GM18511 (cell line): ENCODE data around the gene SMIM1.
"Not testable (repeated sequence)": the region's sequence is repeated elsewhere in the genome, so short reads cannot be mapped to it uniquely, and the experiment has no call there.

Experiments used
- ATAC-seq: cut with Tn5 transposase; IDR thresholded peaks from one replicate; pipeline ENCODE4 v1.9.1; 2021; ENCODE audit warnings: mild to moderate bottlenecking, moderate library complexity; ENCODE audit not compliant: unreplicated experiment

The SMIM1 gene

DNA sequence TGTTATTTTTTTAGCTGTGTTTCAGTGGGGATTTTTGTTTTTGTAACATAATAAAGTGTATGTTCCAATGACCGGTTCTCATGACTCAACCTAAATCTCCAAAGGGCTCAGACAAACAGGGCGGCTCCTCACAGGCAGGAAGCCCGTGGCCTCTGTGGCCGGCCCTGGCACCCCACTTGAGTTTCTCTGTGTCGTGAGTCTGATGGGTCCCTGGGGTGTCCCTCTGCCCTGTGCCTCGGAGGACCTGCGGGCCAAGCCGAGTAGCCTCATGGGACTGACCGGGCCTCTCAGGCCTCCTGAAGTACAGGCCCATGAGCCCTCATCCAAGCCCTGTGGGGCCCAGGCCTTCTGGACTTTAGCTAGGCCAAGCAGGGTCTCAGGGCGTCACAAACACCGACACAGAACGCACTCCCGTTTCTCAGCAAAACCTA, 36.4 kb upstream of the SMIM1 start:
- ATAC-seq, result no peak

DNA sequence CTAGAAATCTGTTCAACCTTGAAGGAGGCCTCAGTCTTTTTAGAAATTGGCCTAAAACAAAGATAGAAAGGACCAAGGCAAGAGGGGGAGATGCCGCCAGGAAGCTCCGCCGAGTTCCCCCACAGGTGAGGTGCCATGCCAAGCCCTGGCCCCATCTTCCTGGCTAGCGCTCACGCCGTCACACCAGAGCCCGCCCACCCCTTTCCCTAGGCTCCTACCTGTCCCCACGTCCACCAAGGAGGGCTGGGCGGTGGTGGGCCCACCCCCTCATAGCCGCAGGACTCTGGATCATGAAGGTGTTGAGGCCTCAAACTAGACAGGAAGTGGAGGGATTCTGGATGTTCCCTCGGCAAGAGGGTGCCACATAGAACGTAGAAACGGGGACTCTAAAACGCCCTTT, 35.8 kb upstream of the SMIM1 start:
- no peak for ATAC-seq

DNA sequence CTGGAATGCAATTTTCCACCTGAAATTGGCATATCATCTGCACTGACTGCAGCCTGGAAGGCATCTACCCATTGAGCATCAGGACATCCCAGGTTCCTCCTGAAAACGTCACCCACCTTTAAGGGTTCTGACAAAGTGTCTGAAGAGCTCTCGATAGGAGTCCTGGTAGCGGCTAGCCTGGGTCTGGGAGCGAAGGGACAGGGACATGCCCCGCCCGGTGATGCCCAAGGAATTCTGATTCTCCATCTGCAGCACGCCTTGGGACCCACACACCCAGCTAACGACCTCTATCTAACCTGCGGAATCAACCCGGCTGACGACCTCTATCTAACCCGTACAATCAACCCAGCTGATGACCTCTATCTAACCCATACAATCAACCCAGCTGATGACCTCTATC, 33.6 kb upstream of the SMIM1 start:
- ATAC-seq, result no peak

DNA sequence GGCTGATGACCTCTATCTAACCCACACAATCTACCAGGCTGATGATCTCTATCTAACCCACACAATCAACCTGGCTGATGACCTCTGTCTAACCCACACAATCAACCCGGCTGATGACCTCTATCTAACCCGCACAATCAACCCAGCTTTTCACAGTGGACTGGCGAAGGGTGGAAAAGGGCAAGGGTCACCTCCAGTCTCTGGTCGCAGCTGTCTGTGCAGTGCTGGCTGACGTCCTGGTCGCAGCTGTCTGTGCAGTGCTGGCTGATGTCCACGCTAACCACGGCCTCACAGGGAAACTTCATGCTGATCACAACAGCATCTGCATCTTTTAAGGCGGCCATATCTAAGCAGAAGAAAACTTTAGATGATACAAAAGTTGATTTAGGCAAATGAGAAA, 32.5 kb upstream of the SMIM1 start:
- ATAC-seq, result no peak

DNA sequence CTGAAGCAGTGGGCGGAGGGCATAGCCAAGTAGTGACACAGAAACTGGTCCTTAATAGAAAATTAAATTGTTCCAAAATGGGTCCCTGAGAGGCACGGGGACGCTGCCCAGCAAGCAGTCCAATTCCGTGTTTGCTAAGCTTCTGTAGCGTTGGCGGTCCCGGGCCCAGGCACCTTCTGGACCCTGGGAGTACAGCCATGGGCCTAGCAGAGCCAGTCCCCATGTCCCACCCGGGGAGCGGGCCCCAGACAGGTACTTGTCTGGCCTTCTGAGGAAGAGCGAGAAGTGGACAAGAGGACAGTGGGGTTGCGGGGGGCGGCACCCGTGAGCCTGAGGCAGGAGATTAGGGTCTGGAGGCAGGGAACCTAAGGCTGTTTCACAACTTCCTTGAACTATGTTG, 31.8 kb upstream of the SMIM1 start:
- no peak for ATAC-seq

DNA sequence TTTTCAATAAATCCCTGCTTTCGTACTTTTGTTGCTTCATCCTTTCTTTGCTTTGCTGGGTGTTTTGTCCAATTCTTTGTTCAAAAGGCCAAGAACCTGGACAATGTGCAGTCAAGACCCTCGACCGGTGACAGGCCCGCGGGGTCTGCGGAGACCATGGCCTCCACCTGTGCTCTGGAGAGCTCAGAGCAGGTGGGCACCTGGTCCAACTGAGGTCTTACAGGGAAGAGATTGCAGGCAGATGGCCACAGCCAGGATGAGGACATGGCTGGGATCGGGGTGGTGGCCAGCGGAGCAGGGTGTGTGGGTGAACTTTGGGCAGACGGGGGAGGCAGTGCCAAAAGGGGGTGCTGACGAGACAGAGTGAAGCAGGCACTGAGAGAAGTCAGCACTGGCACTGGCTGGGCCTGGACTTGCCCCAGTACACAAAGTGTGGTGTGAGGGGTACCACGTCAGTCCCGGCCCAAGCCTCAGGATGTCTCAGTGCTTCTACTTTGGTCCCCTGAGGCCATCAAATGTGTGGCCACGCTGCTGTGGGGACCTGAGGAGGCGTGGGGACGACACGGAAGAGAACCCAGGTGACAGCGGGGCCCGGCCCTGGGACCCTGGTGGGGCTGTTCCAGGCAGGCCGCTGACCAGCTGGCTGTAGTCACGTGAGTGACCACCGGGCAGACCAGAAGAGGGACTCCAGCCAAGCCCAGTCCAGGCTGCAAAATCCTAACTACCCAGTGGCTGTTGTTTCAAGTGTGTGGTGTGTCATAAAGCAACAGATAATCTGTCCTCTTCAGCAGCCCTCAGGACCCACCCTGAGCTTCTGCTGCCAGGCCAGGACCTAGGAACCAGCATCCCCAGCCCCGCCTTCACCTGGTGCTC, 30.7 kb upstream of the SMIM1 start:
- ATAC-seq, result no peak

DNA sequence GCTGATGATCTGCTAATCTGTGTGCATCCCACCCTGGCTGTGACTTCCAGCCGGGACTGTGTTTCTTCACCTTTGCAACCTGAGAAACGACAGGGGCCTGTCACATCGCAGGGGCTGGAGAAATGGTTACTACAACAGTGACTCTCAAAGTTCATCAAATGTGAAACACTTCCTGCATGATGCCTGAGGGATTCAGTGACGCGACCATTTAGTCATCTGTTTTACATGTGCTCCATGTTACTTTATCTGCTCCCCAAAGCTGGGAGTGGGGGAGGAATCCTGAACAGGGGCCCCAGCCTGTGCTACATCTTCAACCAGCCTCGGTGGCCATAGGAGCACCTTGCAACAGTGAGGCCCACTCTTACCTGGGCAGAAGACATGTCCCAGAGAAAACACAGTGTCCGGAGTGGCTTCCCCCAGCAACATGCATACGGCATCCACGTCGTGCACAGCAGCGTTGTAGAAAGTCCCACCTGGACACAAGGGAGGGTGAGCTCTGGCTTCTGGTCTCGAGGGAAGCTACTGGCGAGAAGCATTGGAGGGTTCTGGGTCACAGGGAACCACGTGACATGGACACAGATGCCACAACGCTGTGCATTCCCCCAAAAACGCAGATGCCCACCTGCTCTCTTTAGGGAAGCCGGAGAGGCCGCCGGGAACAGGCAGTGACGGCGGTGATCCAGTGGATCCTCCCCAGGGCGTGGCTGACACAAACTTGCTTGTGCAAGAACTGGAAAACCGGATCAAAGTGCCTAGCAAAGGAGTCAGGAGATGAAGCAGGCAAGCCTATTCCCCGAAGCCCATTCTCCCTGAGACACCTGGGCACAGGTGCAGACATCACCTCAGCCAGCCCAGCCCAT, 29.9 kb upstream of the SMIM1 start:
- ATAC-seq, result no peak

DNA sequence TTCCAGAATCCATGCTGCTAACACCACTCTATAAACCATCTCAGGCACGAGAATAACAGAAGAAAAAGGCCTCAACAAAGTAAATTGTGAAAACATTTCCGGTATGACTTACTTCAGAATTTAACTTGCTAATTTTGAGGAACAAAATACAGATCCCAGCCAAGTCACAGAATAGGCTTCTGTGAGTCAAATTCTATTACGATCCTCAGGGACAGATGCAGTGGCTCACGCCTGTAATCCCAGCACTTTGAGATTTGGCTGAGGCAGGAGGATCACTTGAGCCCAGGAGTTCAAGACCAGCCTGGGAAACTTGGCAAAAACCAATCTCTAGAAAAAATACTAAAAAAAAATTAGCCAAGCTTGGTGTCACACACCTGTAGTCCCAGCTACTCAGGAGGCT, 29.1 kb upstream of the SMIM1 start:
- ATAC-seq, result no peak

DNA sequence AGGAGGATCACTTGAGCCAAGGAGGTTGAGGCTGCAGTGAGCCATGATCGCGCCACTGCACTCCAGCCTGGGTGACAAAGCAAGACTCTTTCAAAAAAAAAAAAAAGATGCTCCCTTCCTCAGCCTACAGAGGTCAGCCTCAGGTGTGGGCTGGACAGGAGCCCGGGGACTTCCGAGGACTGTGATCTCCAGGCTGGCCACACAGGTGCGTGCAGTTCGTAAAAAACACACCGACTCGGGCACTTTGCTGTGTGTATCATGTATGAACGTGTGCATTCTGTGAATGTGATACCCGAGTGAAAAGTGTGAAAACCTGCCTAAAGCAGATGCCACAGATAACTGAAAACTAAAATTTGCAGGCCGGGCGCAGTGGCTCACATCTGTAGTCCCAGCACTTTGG, 28.7 kb upstream of the SMIM1 start:
- no peak for ATAC-seq

DNA sequence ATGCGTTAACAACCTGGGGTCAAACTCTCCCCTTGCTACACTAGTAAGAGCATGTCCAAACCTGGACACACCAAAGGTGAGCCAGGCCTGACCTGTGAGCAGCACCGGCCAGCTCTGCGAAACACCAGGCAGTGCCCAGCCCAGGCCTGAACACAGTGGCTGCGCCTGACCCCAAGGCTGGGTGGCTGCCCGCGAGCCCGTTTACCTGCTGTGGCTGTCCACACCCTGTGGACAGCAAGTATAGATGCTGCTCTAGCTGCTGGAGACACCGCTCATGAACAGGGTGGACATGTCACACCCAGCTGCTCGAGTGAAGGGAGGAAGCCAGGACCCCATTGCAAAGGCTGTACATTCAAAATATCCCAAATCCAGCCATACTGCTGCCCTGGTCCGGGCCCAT, 27.9 kb upstream of the SMIM1 start:
- ATAC-seq, result no peak

DNA sequence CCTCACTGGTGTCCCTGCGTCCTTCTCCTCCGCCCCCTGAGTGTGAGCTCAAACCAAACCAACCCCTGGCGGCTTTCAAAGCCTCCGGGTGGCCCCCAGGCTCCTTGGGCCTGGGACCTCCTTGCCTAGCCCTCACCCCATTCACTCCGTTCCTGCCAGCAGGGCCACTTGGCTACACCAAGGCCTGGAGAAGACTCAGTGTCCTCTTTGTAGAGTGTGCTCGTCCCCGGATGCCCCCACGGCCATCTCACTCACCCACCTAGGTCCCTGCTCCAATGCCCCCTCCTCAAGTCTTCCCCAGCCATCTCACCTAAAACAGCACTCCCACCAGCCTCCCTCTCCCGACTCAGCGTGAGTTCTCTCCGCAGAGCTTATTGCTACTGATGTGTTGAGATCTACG, 27.5 kb upstream of the SMIM1 start:
- ATAC-seq, result no peak

DNA sequence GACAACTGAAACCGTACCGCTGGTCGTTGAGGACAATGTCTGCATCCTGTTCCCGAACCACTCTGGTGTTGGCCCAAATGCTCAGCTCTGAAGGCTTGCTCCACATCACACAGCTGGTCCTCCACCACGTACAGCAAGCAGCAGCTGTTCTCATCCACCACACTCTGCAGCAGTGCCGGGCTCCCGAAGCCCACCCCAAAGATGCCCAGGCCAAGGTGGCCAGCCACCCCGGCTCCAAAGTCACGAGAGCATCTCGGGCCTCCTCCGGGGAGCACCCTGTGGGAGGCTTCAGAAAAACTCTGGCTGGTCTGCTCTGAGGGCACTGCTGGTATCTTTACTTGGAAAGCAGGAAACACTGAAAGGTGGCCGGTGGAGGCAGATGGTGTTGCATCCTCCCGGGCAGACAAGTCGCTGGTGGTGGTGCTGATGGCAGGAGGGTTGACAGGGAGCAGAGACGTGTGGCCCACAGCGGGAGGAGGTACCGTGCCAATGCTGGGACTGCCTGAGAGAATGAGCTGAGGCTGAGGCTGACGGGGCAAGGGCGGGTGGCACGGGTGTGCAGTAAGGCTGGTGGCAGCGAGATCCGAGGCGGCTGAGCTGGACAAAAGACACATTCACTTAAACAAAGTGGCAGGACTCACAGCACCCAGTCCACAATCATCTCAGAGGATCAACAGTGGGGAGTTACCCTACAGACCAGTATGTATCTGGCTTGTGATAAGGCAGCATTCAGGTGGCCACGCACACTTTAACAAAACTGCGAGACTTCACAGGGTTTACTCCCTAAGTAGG, 26.8 kb upstream of the SMIM1 start:
- no peak for ATAC-seq

DNA sequence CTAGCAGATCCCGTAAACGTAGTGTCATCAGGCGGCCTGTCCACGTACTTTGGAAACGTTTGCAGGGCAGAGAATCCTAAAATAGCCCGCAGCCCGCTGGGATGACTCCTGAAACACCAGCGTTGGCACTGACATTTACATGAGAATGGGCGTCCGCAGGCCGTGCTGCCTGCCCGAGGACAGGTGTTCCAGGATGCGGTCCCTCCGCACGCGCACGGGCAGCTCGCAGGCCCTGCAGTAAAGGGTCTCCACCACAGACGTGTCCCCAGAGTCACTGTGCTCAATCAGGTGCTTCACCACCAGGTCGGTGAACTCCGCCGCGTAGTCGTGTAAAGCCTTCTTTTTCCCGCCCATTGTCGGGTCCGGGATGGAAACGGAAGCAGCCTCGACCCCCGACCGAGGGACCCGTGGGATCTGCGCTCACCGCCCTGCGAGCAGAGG, 26.1 kb upstream of the SMIM1 start:
- ATAC-seq, result peak; percentile 31

DNA sequence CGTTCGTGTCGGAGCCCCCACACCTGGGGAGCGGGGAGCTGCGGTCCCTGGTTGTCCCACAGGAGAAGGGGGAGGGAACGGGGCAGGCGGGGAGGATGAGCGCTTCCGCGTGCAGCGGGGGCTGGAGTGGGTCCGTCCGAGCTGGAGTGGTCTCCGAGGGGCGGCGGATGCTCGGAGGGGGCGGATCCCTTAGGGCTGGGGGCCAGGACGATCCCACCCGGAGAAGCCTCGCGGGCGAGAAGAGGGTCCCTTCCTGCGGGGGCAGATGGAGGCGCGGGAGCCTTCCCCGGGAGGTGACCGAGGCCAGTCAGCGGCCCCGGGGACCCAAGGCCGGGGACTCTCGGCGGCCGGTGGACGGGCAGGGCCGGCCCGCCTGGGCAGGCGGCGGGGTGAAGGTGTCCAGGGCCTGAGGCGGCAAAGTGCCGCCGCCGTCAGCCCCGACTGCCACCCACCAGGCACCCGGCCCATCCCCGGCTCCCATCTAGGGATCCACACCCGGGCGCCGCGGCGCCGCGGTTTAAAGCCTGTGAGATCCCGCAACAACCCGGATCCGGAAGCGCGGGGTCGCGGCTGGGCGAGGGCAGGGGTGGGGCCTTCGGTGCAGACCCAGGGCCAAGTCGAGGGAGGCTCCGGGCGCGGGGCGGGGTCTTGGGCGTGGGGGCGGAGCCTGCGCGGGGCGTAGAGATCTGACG, 25.6 kb upstream of the SMIM1 start:
- ATAC-seq, result peak; percentile 76

DNA sequence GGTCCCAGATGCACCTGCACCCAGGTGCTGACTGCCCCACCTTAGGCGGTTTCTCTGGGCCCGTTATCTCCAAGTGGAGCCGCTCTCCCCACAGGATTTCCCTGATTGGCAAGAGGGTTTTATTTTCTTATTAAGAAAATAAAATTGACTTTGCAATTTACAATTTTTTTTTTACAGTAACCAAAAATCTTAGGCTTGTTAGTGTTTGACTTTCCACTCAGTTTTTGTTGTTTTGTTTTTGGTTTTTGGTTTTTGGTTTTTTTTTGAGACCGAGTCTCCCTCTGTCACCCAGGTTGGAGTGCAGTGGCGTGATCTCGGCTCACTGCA, 25.1 kb upstream of the SMIM1 start:
- no peak for ATAC-seq

DNA sequence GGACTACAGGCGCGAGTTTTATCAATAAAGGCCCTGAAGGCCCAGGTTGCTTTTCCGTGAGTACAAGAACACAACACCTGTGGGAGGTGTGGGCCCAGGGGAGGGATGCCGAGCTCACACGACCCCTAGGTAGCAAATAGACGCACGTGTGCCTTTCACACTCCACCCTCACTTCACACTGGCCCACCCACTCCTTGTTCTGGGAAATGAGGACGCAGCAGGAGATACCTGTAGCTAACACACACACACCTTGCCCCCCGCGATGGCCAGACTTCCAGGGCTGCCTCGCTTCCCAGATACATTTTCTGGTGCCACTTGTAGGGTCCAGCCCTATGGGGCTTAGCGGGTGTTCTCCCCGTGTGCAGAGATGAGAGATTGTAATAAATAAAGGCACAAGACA, 24.6 kb upstream of the SMIM1 start:
- ATAC-seq, result no peak

DNA sequence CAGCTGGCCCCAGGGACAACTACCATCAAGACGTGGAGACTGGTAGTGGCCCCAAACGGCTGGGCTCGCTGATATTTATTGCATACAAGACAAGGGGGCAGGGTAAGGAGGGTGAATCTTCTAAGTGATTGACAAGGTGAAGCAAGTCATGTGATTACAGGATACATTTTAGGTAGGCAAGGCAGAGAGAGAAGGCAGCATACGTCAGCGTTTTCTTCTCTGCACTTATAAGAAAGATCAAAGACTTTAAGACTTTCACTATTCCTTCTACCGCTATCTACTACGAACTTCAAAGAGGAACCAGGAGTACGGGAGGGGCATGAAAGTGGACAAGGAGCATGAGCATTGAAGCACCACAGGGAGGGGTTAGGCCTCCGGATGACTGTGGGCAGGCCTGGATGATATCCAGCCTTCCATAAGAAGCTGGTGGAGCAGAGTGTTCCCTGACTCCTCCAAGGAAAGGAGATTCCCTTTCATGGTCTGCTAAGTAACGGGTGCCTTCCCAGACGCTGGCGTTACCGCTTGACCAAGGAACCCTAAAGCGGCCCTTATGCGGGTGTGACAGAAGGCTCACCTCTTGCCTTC, 24.1 kb upstream of the SMIM1 start:
- not testable (repeated sequence) for ATAC-seq

DNA sequence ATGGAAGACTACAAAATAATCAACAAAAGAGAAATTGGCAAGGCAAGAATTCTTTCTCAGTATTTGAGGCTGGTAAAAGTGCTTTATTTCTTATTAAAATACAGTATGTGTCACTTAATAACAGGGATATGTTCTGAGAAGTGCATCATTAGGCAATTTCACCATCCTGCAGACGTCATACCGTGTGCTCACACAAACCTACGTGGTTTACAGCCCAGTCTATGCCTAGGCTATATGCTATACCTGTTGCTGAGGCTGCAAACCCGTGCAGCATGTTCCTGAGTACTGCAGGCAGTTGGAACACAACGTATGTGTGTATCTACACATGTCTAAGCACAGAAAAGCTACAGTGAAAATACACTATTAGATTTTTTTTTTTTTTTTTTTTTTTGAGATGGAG, 23.0 kb upstream of the SMIM1 start:
- ATAC-seq, result no peak

DNA sequence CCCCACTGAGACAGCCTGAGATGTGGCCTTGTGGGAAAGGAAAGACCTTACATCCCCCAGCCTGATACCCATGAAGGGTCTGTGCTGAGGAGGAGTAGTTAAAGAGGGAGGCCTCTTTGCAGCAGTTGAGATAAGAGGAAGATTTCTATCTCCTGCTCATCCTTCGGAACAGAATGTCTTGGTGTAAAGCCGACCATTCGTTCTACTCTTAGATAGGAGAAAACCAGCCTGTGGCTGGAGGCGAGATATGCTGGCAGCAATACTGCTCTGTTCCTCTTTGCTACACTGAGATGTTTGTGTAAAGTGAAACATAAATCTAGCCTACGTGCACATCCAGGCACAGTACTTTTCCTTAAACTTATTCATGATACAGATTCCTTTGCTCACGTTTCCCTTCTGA, 21.8 kb upstream of the SMIM1 start:
- ATAC-seq, result no peak

DNA sequence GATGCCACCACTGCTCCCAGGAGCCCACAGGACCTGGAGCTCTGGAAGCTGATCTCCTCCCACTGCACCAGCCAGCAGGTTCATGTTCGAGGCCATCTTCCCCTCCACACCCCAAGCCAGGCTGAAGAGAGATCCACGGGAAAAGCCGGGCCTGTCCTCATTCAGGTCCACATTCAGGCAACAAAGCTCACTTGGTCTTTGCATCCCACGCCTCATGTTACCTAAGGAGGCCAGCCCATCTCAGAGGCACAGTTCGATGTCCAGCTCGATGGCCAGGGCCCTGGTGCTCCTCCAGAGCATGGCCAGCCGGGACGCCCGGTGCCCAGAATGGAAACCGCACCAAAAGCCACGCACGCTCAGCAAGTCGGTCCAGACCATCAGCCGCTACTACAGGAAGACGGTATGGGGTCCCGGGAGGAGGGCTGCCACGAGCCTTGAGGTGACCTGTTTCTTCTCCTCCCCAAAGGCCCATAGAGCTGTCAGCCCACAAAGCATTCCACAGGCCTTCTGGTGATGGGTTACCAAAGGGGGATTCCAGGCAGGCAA, 20.1 kb upstream of the SMIM1 start, which contains the start of gene CCDC27:
CCDC27 (plus strand) TSS at position 51 of the 546 bp plus-strand sequence; CDS start at position 83, 32 bp downstream.
- no peak for ATAC-seq
